Measurements from ENCODE around the gene ST6GALNAC5.

ST6GALNAC5 gene

GRCh38 chr1:77018311-77018710, 151.0 kb downstream of the ST6GALNAC5 start:
- H3K27ac ChIP-seq, result no peak overlapping the region
- no peak for DNase-seq (ENCODE audit: low spot score)
- POLR2A ChIA-PET (ENCODE audit: low non-redundant PET), result no interaction called here
- TF ChIP-seq CTCF (conservative IDR thresholded peaks at IDR 0.05; ENCODE audit: low read depth), result no peak
- CTCF ChIA-PET, result no interaction called here

GRCh38 chr1:77018761-77019160, 151.5 kb downstream of the ST6GALNAC5 start:
- no peak for TF ChIP-seq CTCF (conservative IDR thresholded peaks at IDR 0.05; ENCODE audit: low read depth)
- CTCF ChIA-PET, result no interaction called here
- no peak for DNase-seq (ENCODE audit: low spot score)
- no peak overlapping the region for H3K27ac ChIP-seq
- POLR2A ChIA-PET (ENCODE audit: low non-redundant PET), result no interaction called here

GRCh38 chr1:77021732-77022131, 154.5 kb downstream of the ST6GALNAC5 start:
- ChIA-PET CTCF (no interaction called here), POLR2A (ENCODE audit: low non-redundant PET) (no interaction called here)
- no peak overlapping the region for H3K27ac ChIP-seq
- no peak for DNase-seq (ENCODE audit: low spot score)
- no peak for TF ChIP-seq CTCF (conservative IDR thresholded peaks at IDR 0.05; ENCODE audit: low read depth)

GRCh38 chr1:77024500-77024899, 157.2 kb downstream of the ST6GALNAC5 start:
- POLR2A ChIA-PET (ENCODE audit: low non-redundant PET), result no interaction called here
- DNase-seq (ENCODE audit: low spot score), result no peak
- no peak overlapping the region for H3K27ac ChIP-seq
- no peak for TF ChIP-seq CTCF (conservative IDR thresholded peaks at IDR 0.05; ENCODE audit: low read depth)
- CTCF ChIA-PET, result no interaction called here

GRCh38 chr1:77025599-77025998, 158.3 kb downstream of the ST6GALNAC5 start:
- no peak overlapping the region for H3K27ac ChIP-seq
- ChIA-PET POLR2A (ENCODE audit: low non-redundant PET) (no interaction called here), CTCF (interaction anchor here (0.5 kb wide), 1 partner anchor 158 kb away, joined by 3 read pairs; the partner anchor contains the start of gene ST6GALNAC5)
- TF ChIP-seq CTCF (conservative IDR thresholded peaks at IDR 0.05; ENCODE audit: low read depth), result no peak
- no peak for DNase-seq (ENCODE audit: low spot score)

GRCh38 chr1:77026135-77026534, 158.9 kb downstream of the ST6GALNAC5 start:
- ChIA-PET POLR2A (ENCODE audit: low non-redundant PET) (no interaction called here), CTCF (interaction anchor here (0.5 kb wide), 1 partner anchor 159 kb away, joined by 3 read pairs; the partner anchor contains the start of gene ST6GALNAC5)
- no peak overlapping the region for H3K27ac ChIP-seq
- no peak for DNase-seq (ENCODE audit: low spot score)
- no peak for TF ChIP-seq CTCF (conservative IDR thresholded peaks at IDR 0.05; ENCODE audit: low read depth)

GRCh38 chr1:77026640-77027039, 159.4 kb downstream of the ST6GALNAC5 start:
- DNase-seq (ENCODE audit: low spot score), result no peak
- TF ChIP-seq CTCF (conservative IDR thresholded peaks at IDR 0.05; ENCODE audit: low read depth), result no peak
- ChIA-PET CTCF (no interaction called here), POLR2A (ENCODE audit: low non-redundant PET) (no interaction called here)
- no peak overlapping the region for H3K27ac ChIP-seq
